Endodermal cell (in vitro differentiated cells): ENCODE measurements around the gene GNAS-AS1. TPM values are rescaled to one million over a fixed set of nuclear protein-coding genes. Genes with fewer than 3 reads are reported as not detected.

Experiments
- DNase-seq: peaks from one replicate; pipeline ENCODE4 v3.0.0-alpha.2; 2017
- H3K27ac ChIP-seq: 2 replicates; pipeline ENCODE4 v1.5.1; 2013; ENCODE audit warnings: mild to moderate bottlenecking, low read depth, low read length, moderate library complexity
- H3K27me3 ChIP-seq: 2 replicates; pipeline ENCODE4 v1.6.1; 2013; ENCODE audit warnings: mild to moderate bottlenecking, low read length, moderate library complexity; ENCODE audit not compliant: insufficient read depth, control insufficient read depth, poor library complexity, severe bottlenecking
- H3K36me3 ChIP-seq: 2 replicates; pipeline ENCODE4 v1.7.0; 2013; ENCODE audit warnings: mild to moderate bottlenecking, low read length, moderate library complexity; ENCODE audit not compliant: control insufficient read depth, insufficient read depth
- H3K4me1 ChIP-seq: one replicate; pipeline ENCODE4 v1.7.0; 2013; ENCODE audit warnings: low read length; ENCODE audit not compliant: control insufficient read depth, insufficient read depth
- H3K4me3 ChIP-seq: 2 replicates; pipeline ENCODE4 v1.5.1; 2013; ENCODE audit warnings: mild to moderate bottlenecking, low read length, moderate library complexity
- H3K9ac ChIP-seq: 2 replicates; pipeline ENCODE4 v1.6.1; 2013; ENCODE audit warnings: mild to moderate bottlenecking, low read length, moderate library complexity; ENCODE audit not compliant: poor library complexity, severe bottlenecking; ENCODE audit errors: extremely low read depth
- H3K9me3 ChIP-seq: 2 replicates; pipeline ENCODE4 v1.6.1; 2013; ENCODE audit warnings: mild to moderate bottlenecking, low read length, moderate library complexity; ENCODE audit not compliant: control insufficient read depth
- H3K27ac Mint-ChIP-seq: 2 replicates; pipeline ENCODE4 v1.8.0; 2020; ENCODE audit warnings: mixed read lengths
- H3K27me3 Mint-ChIP-seq: 2 replicates; pipeline ENCODE4 v1.8.0; 2021; ENCODE audit warnings: mild to moderate bottlenecking, mixed read lengths; ENCODE audit not compliant: insufficient read depth
- H3K36me3 Mint-ChIP-seq: 2 replicates; pipeline ENCODE4 v1.8.0; 2020; ENCODE audit warnings: low read depth, mixed read lengths
- H3K4me1 Mint-ChIP-seq: 2 replicates; pipeline ENCODE4 v1.8.0; 2020; ENCODE audit warnings: mixed read lengths
- H3K4me3 Mint-ChIP-seq: 2 replicates; pipeline ENCODE4 v1.8.0; 2020; ENCODE audit warnings: mild to moderate bottlenecking, moderate library complexity, mixed read lengths
- H3K9me3 Mint-ChIP-seq: 2 replicates; pipeline ENCODE4 v1.8.0; 2020; ENCODE audit warnings: mild to moderate bottlenecking, mixed read lengths
- WGBS, 2 experiments: methylation state at CpG; one replicate each; pipeline versions ENCODE4 v1.1.5 to v1.1.7; 2013; ENCODE audit warnings: missing lambda C conversion rate in 2 of 2, mixed read lengths in 1 of 2; ENCODE audit not compliant: insufficient coverage in 1 of 2, insufficient read length in 1 of 2; 5-methylcytosine and 5-hydroxymethylcytosine counted together
- total RNA-seq, 2 donors: library from RNA; stranded (reverse); fragmentation: NEBNext Ultra II Directional in 1 of 2; extraction: Animal tissue kit (Norgen Biotek cat#: 25700) in 1 of 2; gene quantifications; 2 replicates in 1 of 2; 3 replicates in 1 of 2; pipeline ENCODE4 v1.2.1, GENCODE V29; 2021
- TF ChIP-seq, protein P1 (sequence below): fragments of 200-600 bp; sonication (generic); conservative IDR thresholded peaks from 2 replicates; pipeline ENCODE4 v1.5.0; 2021; ENCODE audit warnings: antibody characterized with exemption, mild to moderate bottlenecking

Gene GNAS-AS1
- total RNA-seq, 2 donors from 2014 or later, result 9.3 to 9.7 TPM

DNA sequence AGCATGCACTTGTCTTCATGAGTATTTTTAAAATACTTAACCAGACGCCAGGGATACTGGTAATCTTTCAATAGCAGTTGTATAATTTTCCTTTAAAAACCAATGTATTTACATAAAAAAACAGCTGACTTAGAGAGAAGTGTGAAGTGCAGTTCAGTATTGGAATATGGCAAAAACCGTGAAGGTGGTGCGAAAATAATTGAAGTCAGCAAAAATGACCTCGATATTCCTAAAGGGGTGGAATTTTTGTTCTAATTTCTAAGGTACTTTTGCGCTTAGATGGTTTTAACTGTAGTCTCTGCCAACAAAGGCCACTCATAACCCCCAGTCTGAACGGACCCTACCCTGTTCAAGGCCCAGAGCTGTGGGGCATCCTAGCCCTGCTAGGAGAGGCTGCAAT, 25.3 kb downstream of the GNAS-AS1 start:
- Mint-ChIP-seq H3K4me3 (no peak overlapping the region), H3K4me1 (no peaks in the 10 kb centered on the region), H3K27ac (no peak overlapping the region), H3K27me3 (no peaks in the 10 kb centered on the region), H3K36me3 (peaks cover 33% of the 10 kb centered on the region), H3K9me3 (peaks cover 3% of the 10 kb centered on the region)
- Histone ChIP-seq H3K9ac (no peak overlapping the region), H3K36me3 (peaks cover 17% of the 10 kb centered on the region), H3K27ac (no peak overlapping the region), H3K4me1 (no peaks in the 10 kb centered on the region), H3K27me3 (no peaks in the 10 kb centered on the region), H3K9me3 (no peaks in the 10 kb centered on the region), H3K4me3 (no peak overlapping the region)
- TF ChIP-seq, protein P1, sequence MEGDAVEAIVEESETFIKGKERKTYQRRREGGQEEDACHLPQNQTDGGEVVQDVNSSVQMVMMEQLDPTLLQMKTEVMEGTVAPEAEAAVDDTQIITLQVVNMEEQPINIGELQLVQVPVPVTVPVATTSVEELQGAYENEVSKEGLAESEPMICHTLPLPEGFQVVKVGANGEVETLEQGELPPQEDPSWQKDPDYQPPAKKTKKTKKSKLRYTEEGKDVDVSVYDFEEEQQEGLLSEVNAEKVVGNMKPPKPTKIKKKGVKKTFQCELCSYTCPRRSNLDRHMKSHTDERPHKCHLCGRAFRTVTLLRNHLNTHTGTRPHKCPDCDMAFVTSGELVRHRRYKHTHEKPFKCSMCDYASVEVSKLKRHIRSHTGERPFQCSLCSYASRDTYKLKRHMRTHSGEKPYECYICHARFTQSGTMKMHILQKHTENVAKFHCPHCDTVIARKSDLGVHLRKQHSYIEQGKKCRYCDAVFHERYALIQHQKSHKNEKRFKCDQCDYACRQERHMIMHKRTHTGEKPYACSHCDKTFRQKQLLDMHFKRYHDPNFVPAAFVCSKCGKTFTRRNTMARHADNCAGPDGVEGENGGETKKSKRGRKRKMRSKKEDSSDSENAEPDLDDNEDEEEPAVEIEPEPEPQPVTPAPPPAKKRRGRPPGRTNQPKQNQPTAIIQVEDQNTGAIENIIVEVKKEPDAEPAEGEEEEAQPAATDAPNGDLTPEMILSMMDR, result no peak
- WGBS, 2 experiments, result 90 to 98% methylated on average over 6 of the region's 6 CpGs
- DNase-seq, result no peak

DNA sequence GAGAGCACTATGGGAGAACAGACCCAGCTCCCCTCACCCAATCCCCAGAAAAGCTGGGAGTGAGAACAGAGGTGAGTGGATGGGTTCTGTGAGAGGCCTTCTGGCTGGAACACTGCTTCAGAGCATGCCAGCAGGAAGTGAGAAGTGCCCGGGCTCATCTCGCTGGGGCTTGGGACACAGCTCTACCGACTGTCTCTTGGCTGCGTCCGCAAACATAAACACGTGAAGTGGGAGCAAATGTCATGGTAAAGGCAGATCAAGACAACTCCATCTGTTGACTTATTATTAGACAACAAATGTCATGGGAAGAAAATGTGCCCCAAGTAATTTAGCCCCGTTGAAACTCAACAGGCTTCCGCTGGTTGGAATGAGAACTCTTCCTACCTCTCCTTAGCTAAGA, 25.9 kb downstream of the GNAS-AS1 start:
- H3K27ac Mint-ChIP-seq, result no peak overlapping the region
- H3K27me3 ChIP-seq, result no peaks in the 10 kb centered on the region
- H3K9me3 ChIP-seq, result no peaks in the 10 kb centered on the region
- TF ChIP-seq, protein P1, result no peak
- H3K4me3 ChIP-seq, result no peak overlapping the region
- no peak overlapping the region for H3K4me3 Mint-ChIP-seq
- peaks cover 34% of the 10 kb centered on the region for H3K36me3 Mint-ChIP-seq
- H3K9ac ChIP-seq, result no peak overlapping the region
- no peak for DNase-seq
- H3K4me1 ChIP-seq, result no peaks in the 10 kb centered on the region
- no peaks in the 10 kb centered on the region for H3K4me1 Mint-ChIP-seq
- no peak overlapping the region for H3K27ac ChIP-seq
- peaks cover 17% of the 10 kb centered on the region for H3K36me3 ChIP-seq
- 92 to 95% methylated on average over 8 of the region's 8 CpGs for WGBS, 2 experiments
- peaks cover 3% of the 10 kb centered on the region for H3K9me3 Mint-ChIP-seq
- H3K27me3 Mint-ChIP-seq, result no peaks in the 10 kb centered on the region

GRCh38 chr20:58822748-58823730, 27.7 kb downstream of the GNAS-AS1 start:
- WGBS, 2 experiments, result 93 to 97% methylated on average over 19 to 26 of the region's 26 CpGs
- H3K4me3 ChIP-seq, result no peak overlapping the region
- no peak overlapping the region for H3K27ac Mint-ChIP-seq
- H3K9me3 ChIP-seq, result no peaks in the 10 kb centered on the region
- no peaks in the 10 kb centered on the region for H3K27me3 Mint-ChIP-seq
- H3K4me3 Mint-ChIP-seq, result no peak overlapping the region
- no peak overlapping the region for H3K27ac ChIP-seq
- H3K36me3 Mint-ChIP-seq, result peaks cover 31% of the 10 kb centered on the region
- peaks cover 3% of the 10 kb centered on the region for H3K9me3 Mint-ChIP-seq
- no peaks in the 10 kb centered on the region for H3K4me1 Mint-ChIP-seq
- H3K36me3 ChIP-seq, result peaks cover 16% of the 10 kb centered on the region
- no peaks in the 10 kb centered on the region for H3K4me1 ChIP-seq
- H3K27me3 ChIP-seq, result no peaks in the 10 kb centered on the region
- H3K9ac ChIP-seq, result no peak overlapping the region
- TF ChIP-seq, protein P1, result no peak
- no peak for DNase-seq
